Activated CD4-positive, alpha-beta T cell treated with anti-CD3 and anti-CD28 coated beads, Interleukin-2, amount 50 U/mL, for 1 hour (primary cell): ENCODE results near the gene TRERF1.
"Not testable (repeated sequence)": the region's sequence is repeated elsewhere in the genome, so short reads cannot be mapped to it uniquely, and the experiment has no call there.

Experiments
- DNase-seq: peaks from one replicate; pipeline ENCODE4 v3.0.0-alpha.2; 2020

TRERF1 gene, protein sequence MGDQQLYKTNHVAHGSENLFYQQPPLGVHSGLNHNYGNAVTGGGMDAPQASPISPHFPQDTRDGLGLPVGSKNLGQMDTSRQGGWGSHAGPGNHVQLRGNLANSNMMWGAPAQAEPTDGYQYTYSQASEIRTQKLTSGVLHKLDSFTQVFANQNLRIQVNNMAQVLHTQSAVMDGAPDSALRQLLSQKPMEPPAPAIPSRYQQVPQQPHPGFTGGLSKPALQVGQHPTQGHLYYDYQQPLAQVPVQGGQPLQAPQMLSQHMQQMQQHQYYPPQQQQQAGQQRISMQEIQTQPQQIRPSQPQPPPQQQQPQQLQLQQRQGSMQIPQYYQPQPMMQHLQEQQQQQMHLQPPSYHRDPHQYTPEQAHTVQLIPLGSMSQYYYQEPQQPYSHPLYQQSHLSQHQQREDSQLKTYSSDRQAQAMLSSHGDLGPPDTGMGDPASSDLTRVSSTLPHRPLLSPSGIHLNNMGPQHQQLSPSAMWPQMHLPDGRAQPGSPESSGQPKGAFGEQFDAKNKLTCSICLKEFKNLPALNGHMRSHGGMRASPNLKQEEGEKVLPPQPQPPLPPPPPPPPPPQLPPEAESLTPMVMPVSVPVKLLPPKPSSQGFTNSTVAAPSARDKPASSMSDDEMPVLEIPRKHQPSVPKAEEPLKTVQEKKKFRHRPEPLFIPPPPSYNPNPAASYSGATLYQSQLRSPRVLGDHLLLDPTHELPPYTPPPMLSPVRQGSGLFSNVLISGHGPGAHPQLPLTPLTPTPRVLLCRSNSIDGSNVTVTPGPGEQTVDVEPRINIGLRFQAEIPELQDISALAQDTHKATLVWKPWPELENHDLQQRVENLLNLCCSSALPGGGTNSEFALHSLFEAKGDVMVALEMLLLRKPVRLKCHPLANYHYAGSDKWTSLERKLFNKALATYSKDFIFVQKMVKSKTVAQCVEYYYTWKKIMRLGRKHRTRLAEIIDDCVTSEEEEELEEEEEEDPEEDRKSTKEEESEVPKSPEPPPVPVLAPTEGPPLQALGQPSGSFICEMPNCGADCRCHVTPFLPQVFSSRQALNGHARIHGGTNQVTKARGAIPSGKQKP (N-terminal part only)

GRCh38 chr6:42451333-42452170 lies at the start of gene TRERF1:
TRERF1 (minus strand) TSS chr6:42451926; CDS start chr6:42269590, 182,336 bp downstream.
- DNase-seq, result peak; percentile 49

- no peak for DNase-seq
These were observed 46.9 kb upstream of the TRERF1 start for GRCh38 chr6:42498473-42499128.

- DNase-seq, result no peak
These were observed 42.3 kb upstream of the TRERF1 start for GRCh38 chr6:42493914-42494539.

GRCh38 chr6:42488129-42488528 lies 36.4 kb upstream of the TRERF1 start:
- no peak for DNase-seq

- DNase-seq, result no peak
These were observed 32.5 kb upstream of the TRERF1 start for GRCh38 chr6:42484261-42484660.

DNA sequence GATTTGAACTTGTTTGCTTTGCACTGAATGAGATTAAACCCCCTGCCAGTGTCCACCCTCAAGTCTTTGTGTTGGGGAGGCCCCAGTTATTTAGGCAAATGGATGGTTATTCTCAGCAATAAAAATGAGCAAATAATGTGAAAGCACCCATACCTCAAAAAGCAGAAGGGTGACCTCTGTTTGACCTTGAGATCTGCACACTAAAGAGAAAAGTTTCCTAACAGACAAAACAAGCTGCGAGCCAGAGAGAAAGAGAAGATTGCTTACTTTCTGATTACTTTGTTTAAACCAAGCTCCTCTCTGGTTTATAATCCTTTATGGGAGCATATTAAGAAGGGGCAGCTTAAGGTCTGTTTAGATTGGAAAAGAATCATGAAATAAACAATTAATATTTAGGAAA lies 30.4 kb upstream of the TRERF1 start:
- no peak for DNase-seq

- no peak for DNase-seq
These were observed 20.0 kb upstream of the TRERF1 start for GRCh38 chr6:42471714-42472113.

- DNase-seq, result no peak
These were observed 19.4 kb upstream of the TRERF1 start for GRCh38 chr6:42471142-42471541.

GRCh38 chr6:42468273-42468672 lies 16.5 kb upstream of the TRERF1 start:
- no peak for DNase-seq

GRCh38 chr6:42467651-42468050 lies 15.9 kb upstream of the TRERF1 start:
- DNase-seq, result no peak

DNA sequence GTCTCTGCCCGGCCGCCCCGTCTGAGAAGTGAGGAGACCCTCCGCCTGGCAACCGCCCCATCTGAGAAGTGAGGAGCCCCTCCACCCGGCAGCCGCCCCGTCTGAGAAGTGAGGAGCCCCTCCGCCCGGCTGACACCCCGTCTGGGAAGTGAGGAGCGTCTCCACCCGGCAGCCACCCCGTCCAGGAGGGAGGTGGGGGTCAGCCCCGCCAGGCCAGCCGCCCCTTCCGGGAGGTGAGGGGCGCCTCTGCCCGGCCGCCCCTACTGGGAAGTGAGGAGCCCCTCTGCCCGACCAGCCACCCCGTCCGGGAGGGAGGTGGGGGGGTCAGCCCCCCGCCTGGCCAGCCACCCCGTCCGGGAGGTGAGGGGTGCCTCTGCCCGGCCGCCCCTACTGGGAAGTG lies 14.7 kb upstream of the TRERF1 start:
- not testable (repeated sequence) for DNase-seq

- no peak for DNase-seq
These were observed 10.8 kb upstream of the TRERF1 start for GRCh38 chr6:42462474-42462972.

GRCh38 chr6:42460883-42461282 lies 9.2 kb upstream of the TRERF1 start:
- no peak for DNase-seq

DNA sequence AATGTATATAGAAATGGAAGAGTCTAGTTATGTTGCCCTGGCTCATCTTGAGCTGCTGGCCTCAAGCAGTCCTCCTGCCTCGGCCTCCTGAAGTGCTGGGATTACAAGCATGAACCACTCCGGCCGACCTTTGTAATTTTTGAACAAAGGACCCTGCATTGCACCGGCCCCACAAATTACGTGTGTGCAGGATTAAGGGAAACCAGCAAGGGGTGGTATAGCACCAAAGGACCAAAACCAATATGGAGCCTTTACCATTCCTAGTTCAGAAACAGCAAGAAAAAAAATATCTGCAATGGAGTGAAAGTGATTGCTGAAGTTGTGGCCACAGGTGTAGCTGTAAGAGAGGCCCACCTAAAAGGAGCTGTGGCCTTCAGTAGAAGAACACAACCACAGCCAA lies 8.2 kb upstream of the TRERF1 start:
- DNase-seq, result no peak

DNA sequence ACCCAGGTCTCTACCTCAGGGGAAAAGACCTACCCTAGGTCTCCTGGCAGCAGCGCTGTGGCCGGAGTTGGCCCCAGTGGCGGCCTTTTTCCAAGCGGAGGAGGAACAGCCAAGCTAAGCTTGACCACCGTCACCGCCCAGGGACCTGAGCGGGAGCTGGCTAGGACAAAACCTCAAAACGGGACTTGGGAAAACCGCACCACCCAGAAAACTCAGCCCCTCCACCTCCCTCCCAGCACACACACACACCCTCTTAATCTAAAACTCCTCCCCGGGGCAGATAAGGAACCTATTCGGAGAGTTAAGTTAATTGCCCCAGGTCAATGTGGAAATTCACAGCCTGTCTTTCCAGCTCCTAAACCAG lies 2.7 kb upstream of the TRERF1 start:
- DNase-seq, result no peak

DNA sequence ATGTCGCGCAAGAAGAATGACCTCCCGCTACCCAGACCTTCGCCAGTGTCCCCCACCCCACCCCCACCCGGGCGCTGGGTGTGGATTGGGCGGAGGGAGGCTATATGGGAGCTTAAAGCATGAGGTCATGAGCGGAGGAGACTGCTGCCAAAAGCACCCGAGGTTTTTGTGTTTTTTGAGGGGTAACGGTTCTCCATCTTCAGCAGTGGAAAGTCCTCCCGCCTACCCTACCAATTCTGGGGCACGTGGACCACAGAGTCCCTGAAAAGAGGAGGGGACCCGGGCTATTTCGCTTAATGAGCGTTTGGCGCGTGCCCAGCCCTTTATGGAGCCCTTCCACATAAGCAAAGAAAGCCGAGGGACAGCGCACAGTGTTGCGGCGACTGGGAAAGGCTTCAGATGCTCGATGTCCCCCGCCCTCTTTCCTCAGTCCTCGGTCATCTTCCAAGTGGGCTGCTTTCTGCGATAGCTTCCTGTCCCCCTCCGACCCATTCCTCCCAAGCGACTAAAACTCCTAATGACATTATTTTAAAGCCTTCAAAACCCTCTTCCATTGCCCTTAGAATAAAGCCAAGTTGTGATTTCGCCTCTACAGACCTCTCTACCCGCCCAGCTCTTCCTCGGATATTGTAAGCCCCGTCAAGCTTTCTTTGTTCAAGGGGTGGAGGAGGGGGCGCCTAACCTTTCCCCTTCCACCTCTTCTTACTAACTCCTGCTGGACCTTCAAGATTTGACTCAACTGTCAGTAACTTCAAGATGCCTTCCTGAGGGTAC lies 2.1 kb upstream of the TRERF1 start:
- DNase-seq, result no peak

GRCh38 chr6:42453031-42453653 lies 1.4 kb upstream of the TRERF1 start:
- DNase-seq, result peak; percentile 71

- peak; percentile 41 for DNase-seq
These were observed 675 bp upstream of the TRERF1 start for GRCh38 chr6:42452171-42453030.
